RWPE2 (cell line): Measurements from ENCODE around the gene GAS7.

ENCODE experiments used
- ATAC-seq: fragments of 200-7000 bp; cut with Tn5 transposase; 3 replicates; pipeline ENCODE4 v1.9.1; 2021; ENCODE audit warnings: low read depth
- DNase-seq: peaks from one replicate; pipeline ENCODE4 v3.0.0-alpha.2; 2020; ENCODE audit warnings: low spot score
- H3K27ac ChIP-seq: fragments of 450-650 bp; 2 replicates; pipeline ENCODE4 v1.5.1; 2017; ENCODE audit warnings: mild to moderate bottlenecking; ENCODE audit not compliant: poor library complexity, severe bottlenecking
- H3K27me3 ChIP-seq: fragments of 250-450 bp; sonication (Bioruptor Pico); 2 replicates; pipeline ENCODE4 v1.5.1; 2021; ENCODE audit warnings: mild to moderate bottlenecking, moderate library complexity; ENCODE audit not compliant: insufficient read depth, poor library complexity, severe bottlenecking
- H3K36me3 ChIP-seq: fragments of 250-450 bp; sonication (Bioruptor Pico); 2 replicates; pipeline ENCODE4 v1.5.1; 2020; ENCODE audit warnings: low read depth, mild to moderate bottlenecking, moderate library complexity
- H3K4me1 ChIP-seq: fragments of 250-450 bp; sonication (Bioruptor Pico); 2 replicates; pipeline ENCODE4 v1.5.1; 2021; ENCODE audit warnings: mild to moderate bottlenecking, moderate library complexity; ENCODE audit not compliant: insufficient read depth, poor library complexity, severe bottlenecking
- H3K4me3 ChIP-seq: fragments of 250-450 bp; sonication (Bioruptor Pico); 2 replicates; pipeline ENCODE4 v1.5.1; 2021; ENCODE audit warnings: mild to moderate bottlenecking, moderate library complexity; ENCODE audit not compliant: severe bottlenecking
- H3K9me3 ChIP-seq: fragments of 250-450 bp; sonication (Bioruptor Pico); 2 replicates; pipeline ENCODE4 v1.5.1; 2021; ENCODE audit warnings: mild to moderate bottlenecking, moderate library complexity; ENCODE audit not compliant: severe bottlenecking
- TF ChIP-seq, protein P1 (sequence below): fragments of 450-650 bp; IDR thresholded peaks from one replicate; pipeline ENCODE4 v1.5.1; 2017; ENCODE audit warnings: mild to moderate bottlenecking, moderate library complexity; ENCODE audit not compliant: poor library complexity, severe bottlenecking

Gene GAS7

DNA sequence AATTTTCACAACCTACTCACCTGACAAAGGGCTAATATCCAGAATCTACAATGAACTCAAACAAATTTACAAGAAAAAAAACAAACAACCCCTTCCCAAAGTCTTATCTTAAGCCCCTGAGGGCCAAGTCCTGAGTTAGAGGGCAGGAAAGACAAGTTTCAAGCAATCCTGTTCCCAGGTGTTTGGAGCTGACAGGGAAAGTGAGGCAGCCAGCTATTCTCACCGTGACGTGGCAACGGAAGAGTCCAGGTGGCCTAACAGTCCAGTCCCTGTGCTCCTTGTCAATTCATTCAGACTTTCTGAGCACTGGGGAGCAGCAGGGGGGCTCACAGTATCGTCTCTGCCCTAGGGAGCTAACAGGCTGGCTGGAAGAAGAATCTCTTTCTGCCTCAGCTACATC, 203.6 kb downstream of the GAS7 start:
- Histone ChIP-seq H3K27ac (no peak overlapping the region), H3K4me3 (no peak overlapping the region), H3K9me3 (no peaks in the 10 kb centered on the region), H3K36me3 (no peaks in the 10 kb centered on the region), H3K4me1 (no peaks in the 10 kb centered on the region), H3K27me3 (no peaks in the 10 kb centered on the region)
- no peak for DNase-seq
- ATAC-seq = no peak
- TF ChIP-seq, protein P1, sequence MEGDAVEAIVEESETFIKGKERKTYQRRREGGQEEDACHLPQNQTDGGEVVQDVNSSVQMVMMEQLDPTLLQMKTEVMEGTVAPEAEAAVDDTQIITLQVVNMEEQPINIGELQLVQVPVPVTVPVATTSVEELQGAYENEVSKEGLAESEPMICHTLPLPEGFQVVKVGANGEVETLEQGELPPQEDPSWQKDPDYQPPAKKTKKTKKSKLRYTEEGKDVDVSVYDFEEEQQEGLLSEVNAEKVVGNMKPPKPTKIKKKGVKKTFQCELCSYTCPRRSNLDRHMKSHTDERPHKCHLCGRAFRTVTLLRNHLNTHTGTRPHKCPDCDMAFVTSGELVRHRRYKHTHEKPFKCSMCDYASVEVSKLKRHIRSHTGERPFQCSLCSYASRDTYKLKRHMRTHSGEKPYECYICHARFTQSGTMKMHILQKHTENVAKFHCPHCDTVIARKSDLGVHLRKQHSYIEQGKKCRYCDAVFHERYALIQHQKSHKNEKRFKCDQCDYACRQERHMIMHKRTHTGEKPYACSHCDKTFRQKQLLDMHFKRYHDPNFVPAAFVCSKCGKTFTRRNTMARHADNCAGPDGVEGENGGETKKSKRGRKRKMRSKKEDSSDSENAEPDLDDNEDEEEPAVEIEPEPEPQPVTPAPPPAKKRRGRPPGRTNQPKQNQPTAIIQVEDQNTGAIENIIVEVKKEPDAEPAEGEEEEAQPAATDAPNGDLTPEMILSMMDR = no peak

DNA sequence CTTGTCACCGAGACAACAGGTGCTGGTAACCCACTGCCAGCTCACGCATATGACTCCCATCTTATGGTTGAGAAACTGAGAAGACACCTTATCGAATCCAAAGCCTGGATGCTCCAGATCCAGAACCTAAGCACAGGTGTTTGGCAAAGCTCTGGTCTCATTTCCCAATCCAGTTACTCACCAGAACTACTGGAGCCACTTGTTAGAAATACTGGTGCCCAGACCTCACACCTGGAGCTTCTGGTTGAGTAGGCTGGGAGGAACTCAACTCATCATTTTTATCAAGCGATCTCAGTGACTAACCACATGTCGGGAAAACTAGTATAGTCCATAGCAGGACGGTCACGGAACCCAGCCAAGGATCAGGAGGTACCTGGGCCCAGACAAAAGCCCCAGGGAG, 206.6 kb downstream of the GAS7 start:
- Histone ChIP-seq H3K4me3 (no peak overlapping the region), H3K36me3 (no peaks in the 10 kb centered on the region), H3K27ac (no peak overlapping the region), H3K27me3 (no peaks in the 10 kb centered on the region), H3K9me3 (no peaks in the 10 kb centered on the region), H3K4me1 (no peaks in the 10 kb centered on the region)
- DNase-seq (no peak), ATAC-seq (no peak)
- TF ChIP-seq, protein P1 = no peak

DNA sequence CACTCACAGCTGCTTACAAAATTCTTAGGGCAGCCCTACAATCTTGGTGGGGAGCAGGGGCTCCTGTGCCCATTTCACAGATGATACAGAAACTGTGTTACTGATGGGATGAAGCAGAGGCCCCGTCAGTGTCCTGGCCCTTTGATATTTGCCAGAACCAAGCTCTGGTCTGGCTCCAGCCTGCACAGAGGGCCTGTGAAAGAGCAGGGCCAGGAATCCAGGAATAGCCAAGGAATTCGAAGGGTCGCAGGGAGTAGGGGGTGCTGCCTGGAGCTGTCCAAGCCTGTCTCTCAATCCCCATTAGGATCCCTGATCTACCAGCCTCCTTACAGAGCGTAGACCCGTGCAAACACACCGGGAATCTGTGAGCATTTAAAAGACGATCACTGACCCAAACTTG, 207.1 kb downstream of the GAS7 start:
- Histone ChIP-seq H3K27ac (no peak overlapping the region), H3K4me1 (no peaks in the 10 kb centered on the region), H3K4me3 (no peak overlapping the region), H3K9me3 (no peaks in the 10 kb centered on the region), H3K36me3 (no peaks in the 10 kb centered on the region), H3K27me3 (no peaks in the 10 kb centered on the region)
- no peak for ATAC-seq
- DNase-seq = no peak
- TF ChIP-seq, protein P1 = no peak

DNA sequence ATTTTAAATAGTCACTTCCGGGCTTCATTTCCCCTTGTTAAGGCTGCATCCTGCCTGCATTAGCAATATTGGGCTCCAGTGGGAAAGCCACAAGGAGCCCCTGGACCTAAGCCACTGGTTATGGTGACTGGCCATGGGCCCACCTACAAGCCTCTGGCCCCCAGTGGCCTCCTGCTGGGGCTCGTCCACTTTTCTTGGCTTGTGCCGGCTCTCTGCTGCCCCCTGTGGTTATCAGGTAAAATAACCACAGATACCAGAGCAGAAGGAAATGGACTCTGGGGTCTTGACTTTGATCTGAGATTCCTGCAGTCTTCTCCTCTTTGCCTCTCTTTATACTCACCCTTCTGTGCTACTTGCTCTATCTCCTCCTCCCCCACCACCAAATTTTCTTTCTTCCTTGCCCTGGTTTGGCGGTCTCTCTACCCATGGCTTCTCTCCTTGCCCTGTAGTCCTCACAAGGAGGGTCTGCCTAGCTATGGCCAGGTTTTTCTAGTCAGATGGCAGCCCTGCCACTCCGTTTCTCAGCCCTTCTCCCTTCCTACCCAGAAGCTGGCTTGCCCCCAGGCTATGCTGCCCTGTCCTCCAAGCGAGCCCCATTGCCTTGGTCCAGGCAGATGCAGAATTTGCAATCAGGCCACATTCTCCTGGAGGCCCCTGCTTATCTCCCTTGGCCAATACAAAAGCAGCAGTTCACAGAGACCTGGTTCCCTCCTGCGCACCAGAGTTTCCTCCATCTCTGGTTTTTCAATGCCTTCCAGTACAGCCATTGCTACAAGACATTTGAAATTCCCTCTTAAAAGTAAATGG, 210.4 kb downstream of the GAS7 start:
- TF ChIP-seq, protein P1 = peak; percentile 84
- no peak overlapping the region for H3K4me3 ChIP-seq
- no peak for ATAC-seq

DNA sequence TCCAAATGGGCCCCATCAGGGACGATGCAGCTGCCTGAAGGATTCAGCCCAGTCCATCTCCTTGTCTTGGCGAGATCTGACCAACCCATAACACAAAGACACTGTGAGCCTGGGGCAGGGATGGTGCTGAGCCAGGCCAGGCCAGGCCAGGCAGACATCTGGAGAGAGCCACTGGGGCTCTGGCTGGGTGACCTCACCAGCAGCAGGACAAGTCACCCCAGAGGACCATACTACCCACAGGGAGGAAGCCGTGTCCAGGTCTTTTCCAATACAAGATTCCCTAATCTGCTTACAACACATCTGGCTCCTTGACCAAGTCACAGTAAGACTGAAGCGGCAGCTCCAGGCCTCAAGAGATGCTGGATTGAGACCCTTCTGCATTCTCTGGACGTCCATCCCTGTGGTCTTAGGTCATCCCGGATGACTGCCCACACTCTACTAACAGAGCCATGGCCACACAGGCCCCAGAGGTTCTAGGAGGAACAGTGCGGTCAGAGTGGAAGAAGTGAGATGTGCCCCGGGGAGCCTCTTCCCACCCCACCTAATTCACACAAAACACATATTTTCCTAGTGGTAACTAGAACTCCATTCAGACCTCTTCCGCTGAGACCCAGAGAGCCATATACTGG, 211.5 kb downstream of the GAS7 start:
- Histone ChIP-seq H3K4me1 (no peaks in the 10 kb centered on the region), H3K36me3 (no peaks in the 10 kb centered on the region), H3K4me3 (no peak overlapping the region), H3K27ac (no peak overlapping the region), H3K9me3 (no peaks in the 10 kb centered on the region), H3K27me3 (no peaks in the 10 kb centered on the region)
- no peak for DNase-seq
- TF ChIP-seq, protein P1 = no peak
- ATAC-seq = no peak

More for the DNA sequence above, 210.4 kb downstream of the GAS7 start:
- no peaks in the 10 kb centered on the region for H3K9me3 ChIP-seq
- H3K36me3 ChIP-seq = no peaks in the 10 kb centered on the region
- H3K27ac ChIP-seq = no peak overlapping the region
- DNase-seq = no peak
- H3K27me3 ChIP-seq = no peaks in the 10 kb centered on the region
- no peaks in the 10 kb centered on the region for H3K4me1 ChIP-seq
